LNCaP clone FGC (cell line): ENCODE results near the gene CAMK2D.

Experiments
- DNase-seq: peaks from one replicate; pipeline ENCODE4 v3.0.0-alpha.2; 2011; ENCODE audit warnings: low read depth
- H3K4me3 ChIP-seq: 2 replicates; pipeline ENCODE4 v1.5.1; 2011; ENCODE audit warnings: mild to moderate bottlenecking, low read depth, low read length, control low read depth
- CTCF ChIP-seq: IDR thresholded peaks from 2 replicates; pipeline ENCODE4 v1.5.1; 2012; ENCODE audit warnings: mild to moderate bottlenecking; ENCODE audit not compliant: control insufficient read depth, insufficient read depth; ENCODE audit errors: extremely low read depth

Gene CAMK2D

GRCh38 chr4:113745711-113746110, 15.8 kb downstream of the CAMK2D start:
- no peak for TF ChIP-seq CTCF
- H3K4me3 ChIP-seq, result no peak overlapping the region
- DNase-seq, result no peak

GRCh38 chr4:113744667-113745240, 16.8 kb downstream of the CAMK2D start:
- no peak overlapping the region for H3K4me3 ChIP-seq
- DNase-seq, result no peak
- TF ChIP-seq CTCF, result no peak

DNA sequence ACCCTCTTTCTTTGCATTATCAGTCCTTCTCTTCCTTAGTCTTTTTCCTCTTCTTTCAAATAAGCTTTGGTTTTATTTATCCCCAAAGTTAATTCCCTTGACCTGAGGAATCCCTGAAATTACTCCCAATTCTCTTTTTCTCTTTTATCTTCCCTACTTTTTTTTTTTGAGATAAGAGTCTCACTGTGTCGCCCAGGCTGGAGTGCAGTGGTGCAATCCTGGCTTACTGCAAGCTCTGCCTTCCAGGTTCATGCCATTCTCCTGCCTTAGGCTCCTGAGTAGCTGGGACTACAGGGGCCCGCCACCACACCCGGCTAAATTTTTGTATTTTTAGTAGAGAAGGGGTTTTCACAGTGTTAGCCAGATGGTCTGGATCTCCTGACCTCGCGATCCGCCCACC, 17.8 kb downstream of the CAMK2D start:
- no peak for TF ChIP-seq CTCF

DNA sequence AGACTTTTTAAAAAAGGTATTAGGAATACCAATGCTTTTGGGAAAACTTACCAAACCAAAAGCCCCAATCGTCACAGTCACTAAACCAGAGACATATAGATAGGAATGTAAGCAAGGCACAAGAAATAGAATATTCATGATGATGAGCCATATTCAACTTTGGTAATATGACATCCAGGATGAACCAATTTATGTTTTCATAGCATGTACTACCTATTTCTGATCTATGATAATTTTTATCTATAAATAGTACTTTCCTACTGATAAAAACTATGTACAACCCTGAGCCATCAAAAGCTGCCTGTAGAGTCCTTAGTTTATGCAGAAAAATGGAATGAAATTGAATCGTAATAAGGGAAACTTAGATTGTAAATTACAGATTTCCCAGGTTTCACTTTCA, 18.9 kb downstream of the CAMK2D start:
- no peak for TF ChIP-seq CTCF
- no peak overlapping the region for H3K4me3 ChIP-seq
- DNase-seq, result no peak

More for the DNA sequence above, 17.8 kb downstream of the CAMK2D start:
- no peak for DNase-seq
- H3K4me3 ChIP-seq, result no peak overlapping the region

DNA sequence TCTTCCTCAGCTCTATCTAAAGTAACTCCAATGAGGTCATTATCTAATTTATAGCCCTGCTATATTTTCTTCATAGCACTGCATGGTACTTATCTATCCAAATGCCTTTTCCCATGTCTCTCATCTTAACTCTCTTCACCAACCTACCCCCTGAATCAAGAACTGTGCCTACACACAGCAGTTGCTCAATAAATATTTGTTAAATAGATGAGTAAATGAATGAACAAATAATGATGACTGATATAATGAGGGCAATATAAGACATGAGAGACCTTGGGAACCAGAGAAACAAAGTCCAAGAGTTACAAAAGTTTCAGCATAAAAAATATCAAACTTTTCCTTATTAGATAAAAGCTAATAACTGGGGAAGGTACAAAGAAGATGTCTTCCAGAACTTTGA, 19.6 kb downstream of the CAMK2D start:
- TF ChIP-seq CTCF, result no peak
- no peak overlapping the region for H3K4me3 ChIP-seq
- no peak for DNase-seq

DNA sequence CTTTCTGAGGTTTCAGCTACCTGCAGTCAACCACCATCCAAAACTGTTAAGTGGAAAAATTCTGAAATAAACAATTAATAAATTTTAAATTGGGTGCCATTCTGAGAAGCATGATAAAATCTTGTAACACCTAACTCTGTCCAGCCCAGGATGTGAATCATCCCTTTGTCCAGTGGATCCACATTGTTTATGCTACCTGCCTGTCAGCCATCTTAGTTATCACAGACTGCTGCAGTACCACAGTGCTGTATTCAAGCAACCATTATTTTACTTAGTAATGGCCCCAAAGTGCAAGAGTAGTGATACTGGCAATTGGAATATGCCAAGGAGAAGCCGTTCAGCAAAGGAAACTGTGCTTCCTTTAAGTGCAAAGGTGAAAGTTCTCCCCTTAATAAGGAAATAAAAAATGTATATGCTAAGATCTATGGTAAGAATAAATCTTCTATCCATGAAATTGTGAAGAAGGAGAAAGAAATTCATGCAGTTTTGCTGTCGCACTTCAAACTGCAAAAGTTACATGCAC, 20.6 kb downstream of the CAMK2D start:
- no peak for TF ChIP-seq CTCF

DNA sequence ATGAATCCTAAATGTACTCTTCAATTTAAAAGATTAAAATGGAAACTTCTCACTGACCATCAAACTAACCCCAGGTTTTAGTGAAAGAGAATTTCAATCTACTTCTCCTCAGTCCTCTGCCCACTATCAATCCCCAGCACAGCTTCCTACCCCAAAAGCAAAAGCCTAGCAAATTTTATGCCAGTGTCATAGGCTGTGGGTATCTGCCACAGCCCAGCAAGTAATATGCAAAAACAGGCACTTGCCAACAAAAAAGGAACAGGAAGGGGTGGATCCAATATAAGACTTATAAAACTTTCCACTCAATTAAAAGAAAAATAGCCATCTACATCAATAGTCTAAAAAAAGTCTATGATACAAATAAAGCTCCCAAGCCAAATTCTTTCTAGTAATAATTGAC, 22.3 kb downstream of the CAMK2D start:
- no peak for TF ChIP-seq CTCF
- DNase-seq, result no peak
- H3K4me3 ChIP-seq, result no peak overlapping the region

More for the DNA sequence above, 20.6 kb downstream of the CAMK2D start:
- no peak overlapping the region for H3K4me3 ChIP-seq
- DNase-seq, result no peak
